HG02885 (cell line): ENCODE measurements around the gene HARS1.
"Not testable (repeated sequence)": the region's sequence is repeated elsewhere in the genome, so short reads cannot be mapped to it uniquely, and the experiment has no call there.

Experiments
- ATAC-seq: cut with Tn5 transposase; IDR thresholded peaks from one replicate; pipeline ENCODE4 v1.9.1; 2021; ENCODE audit warnings: mild to moderate bottlenecking; ENCODE audit not compliant: unreplicated experiment, poor library complexity

Gene HARS1

DNA sequence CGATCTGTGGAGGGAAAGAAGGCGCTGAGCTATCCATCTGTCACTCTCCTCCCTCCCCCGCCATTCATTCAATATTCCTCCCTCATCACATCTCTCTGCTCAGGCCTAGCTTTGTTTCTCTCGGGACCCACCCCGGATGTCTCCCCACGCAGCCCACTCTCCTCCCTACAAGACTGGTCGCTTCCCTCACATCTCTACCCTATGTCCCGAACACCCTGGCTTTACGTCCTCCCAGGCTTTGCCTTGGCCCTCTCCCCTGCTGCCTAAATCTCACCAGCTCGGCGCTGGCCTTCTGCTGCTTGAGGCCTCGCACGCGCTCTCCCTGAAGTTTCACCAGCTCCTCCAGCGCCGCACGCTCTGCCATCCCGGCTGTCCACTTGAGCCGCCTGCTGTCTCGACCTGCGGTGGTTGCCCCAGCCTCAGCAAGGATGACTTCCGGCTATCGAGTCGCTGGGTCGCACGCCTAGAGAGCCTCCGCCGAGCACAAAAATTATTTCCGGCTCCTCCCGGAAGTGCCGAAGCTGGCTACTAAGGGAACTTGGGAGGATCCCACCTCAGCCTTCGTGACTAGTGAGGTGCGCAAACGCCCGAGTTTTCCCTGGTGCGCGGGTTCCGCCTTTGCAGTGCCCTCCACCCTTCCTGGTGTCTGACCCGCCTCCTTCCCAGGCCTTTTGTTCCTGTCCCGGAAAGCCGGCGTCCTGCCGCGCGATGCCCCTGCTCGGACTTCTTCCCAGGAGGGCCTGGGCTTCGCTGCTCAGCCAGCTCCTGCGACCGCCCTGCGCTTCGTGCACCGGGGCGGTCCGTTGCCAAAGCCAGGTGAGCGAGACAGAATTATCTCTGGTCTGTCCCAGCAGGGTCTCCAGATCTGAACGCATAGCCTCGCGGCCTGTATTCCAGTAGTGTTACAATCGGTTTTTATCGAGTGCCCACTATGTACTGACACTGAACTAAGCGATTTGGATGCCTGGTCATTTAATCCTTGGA lies at the start of gene HARS1, which contains the start of gene HARS2:
TSS of gene HARS1 (minus strand) at position 430 of the 984 bp plus-strand sequence. CDS start at position 364, 66 bp downstream.
TSS of gene HARS2 (plus strand) at position 515 of the 984 bp plus-strand sequence. CDS start at position 709, 194 bp downstream.
- peak; percentile 96 for ATAC-seq

- ATAC-seq = no peak
Observed at GRCh38 chr5:140737486-140737885, 46.3 kb upstream of the HARS1 start.

DNA sequence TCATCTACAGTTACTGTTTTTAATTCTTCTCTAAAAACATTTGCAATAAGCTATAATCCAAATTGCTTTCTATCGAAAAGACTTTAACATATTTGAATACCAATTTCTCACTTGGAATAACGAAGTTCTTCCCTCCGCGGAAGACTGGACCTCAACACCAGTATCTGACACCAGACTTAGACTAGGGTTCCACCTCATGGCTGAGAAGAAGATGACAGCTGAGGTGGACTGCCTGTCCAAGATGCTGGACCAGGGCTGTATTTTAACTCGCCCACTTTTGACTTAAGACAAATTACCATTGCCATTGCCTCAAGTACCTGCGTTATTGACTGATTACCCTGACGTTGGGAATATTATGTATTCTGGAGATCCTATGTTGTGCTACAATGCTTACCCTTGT lies 43.2 kb upstream of the HARS1 start:
- ATAC-seq = no peak

GRCh38 chr5:140733098-140733497 lies 41.9 kb upstream of the HARS1 start:
- no peak for ATAC-seq

DNA sequence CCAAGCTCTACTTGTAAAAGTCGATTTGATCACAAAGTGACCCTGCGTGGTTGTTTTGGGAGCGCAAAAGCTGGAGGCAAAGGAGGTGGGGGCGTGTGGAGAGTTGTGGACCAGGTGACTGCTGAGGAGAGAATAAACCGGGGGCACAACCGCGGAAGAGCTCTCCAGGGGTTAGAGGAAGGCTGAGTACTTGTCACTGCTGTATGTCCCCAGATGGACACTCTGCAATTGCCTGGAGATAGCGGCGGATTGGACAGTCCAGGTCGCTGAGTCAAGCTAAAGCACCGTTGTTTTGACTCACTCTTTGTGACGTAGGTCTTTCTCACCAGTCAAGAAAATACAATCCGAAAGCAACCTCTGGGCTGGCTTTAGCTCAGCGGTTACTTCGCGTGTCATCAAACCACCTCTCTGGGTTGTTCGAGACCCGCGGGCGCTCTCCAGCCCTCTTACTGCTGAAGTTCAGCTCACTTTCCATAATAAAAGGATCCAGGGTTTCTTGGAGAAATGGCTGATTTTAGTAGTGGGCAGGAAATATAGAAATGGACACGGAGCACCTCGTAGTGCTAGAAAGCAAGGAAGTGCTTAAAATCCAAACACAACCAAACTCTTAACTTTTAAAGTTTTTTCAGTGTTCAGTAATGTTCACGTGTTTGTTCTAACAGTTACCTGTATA lies 34.8 kb upstream of the HARS1 start:
- ATAC-seq = peak; percentile 96

DNA sequence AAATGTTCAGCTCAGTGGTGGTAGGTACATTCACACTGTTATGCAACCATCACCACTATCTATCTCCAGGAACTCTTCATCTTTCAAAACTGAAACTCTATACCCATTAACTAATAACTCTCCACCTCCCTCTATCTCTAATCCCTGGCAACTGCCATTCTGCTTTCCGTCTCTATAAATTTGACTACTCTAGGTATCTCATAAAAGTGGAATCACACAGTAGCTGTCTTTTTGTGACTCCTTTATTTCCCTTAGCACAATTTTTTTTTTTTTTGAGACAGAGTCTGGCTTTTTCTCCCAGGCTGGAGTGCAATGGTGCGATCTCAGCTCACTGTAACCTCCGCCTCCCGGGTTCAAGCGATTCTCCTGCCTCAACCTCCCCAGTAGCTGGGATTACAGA lies 30.2 kb upstream of the HARS1 start:
- not testable (repeated sequence) for ATAC-seq

DNA sequence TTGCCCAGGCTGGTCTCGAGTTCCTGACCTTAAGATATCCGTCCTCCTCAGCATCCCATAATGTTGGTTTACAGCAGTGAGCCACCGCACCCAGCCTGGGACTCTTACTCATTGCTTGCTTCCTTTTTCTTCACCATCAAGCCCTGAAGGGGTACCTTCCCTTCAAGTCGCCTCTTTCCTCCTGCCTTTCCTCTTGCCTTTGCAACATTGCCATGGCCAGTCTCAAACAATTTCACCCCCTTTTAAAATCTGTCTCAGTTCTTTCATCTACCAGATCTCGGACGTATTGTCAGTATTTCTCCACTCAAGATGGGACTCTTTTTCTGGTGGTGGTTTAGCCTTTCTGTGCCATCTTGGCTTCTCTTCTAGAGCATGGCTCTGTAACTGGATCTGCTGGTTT lies 29.6 kb upstream of the HARS1 start:
- ATAC-seq = not testable (repeated sequence)

- ATAC-seq = no peak
Observed at GRCh38 chr5:140718266-140718592, 27.1 kb upstream of the HARS1 start.

DNA sequence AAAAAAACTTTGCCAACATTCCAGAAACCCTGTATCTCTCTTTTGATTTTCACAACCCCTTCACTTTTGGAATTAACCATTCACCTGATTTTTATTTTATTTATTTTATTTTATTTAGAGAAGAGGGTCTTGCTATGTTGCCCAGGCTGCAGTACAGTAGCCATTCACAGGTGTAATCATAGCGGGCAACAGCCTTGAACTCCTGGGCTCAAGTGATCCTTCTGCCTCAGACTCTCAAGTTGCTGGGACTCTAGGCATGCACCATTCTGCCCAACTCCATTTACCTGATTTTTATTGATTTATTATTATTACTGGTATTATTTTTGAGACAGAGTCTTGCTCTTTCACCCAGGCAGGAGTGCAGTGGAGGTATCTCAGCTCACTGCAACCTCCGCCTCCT lies 25.1 kb upstream of the HARS1 start:
- not testable (repeated sequence) for ATAC-seq

- ATAC-seq = no peak
Observed at GRCh38 chr5:140713562-140714094, 22.5 kb upstream of the HARS1 start.

- ATAC-seq = no peak
Observed at GRCh38 chr5:140711794-140712193, 20.6 kb upstream of the HARS1 start.

DNA sequence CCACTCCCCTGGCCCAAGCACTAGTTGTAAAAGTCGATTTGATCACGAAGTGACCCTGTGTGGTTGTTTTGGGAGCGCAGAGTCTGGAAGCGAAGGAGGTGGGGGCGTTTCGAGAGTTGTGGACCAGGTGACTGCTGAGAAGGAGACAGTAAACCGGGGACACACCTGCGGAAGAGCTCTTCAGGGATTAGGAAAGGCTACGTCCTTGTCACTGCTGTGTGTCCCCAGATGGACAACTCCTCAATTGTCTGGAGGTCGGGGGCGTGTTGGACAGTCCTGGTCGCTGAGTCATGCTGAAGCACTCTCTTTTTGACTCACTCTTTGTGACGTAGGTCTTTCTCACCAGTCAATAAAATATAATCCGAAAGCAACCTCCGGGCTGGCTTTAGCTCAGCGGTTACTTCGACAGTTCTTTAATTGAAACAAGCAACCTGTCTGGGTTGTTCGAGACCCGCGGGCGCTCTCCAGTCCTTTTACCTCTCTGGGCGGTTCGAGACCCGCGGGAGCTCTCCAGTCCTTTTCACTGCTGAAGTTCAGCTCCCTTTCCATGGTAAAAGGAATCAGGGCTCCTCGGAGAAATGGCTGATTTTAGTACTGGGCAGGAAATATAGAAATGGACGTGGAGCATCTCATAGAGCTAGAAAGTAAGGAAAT lies 19.9 kb upstream of the HARS1 start:
- ATAC-seq = peak; percentile 86

GRCh38 chr5:140708787-140709186 lies 17.6 kb upstream of the HARS1 start:
- not testable (repeated sequence) for ATAC-seq

GRCh38 chr5:140707812-140708211 lies 16.6 kb upstream of the HARS1 start:
- ATAC-seq = no peak

DNA sequence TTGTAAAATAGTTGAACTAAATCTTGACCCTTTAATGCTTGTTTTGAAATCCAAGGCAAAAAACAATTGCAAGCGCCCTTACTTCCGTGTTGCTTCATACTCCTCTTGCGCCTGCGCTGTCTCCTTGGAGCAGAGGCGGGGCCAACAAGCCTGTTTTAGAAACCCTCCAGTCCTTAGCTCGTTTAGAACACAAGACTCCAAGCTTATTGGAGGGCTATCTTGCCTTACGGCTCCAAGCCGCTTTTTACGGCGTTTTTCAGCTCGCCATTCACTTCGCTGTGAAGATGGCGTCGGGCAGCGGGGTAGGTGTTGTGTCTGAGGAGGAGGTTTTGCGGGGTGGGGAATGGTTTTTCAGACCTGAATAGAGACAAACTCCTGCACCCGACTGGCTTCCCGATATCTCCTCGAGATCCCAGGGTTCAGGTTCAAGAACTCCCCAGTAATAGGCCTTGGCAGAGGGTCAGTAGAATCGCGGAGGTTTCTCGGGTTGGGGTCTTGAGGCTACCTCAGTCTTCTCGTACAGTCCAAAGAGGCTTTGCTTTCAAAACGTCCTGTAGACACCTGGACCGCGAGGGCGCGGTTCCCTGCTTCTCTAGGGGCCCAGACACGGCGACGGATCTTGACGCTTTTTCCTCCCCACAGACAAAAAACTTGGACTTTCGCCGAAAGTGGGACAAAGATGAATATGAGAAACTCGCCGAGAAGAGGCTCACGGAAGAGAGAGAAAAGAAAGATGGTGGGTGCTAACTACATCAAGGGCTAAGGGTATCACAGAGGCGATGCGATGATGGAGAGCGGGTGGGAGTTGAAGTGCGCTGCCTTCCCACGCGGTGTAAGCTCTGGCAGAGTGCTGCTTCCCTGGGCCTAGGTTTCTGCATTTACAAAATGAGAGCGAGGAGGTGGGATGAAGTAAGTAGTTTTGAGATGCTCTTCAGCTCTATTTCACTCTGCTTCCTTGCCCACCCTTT lies 9.3 kb upstream of the HARS1 start, which contains the start of gene ZMAT2:
TSS of gene ZMAT2 (plus strand) at position 271 of the 968 bp plus-strand sequence. CDS start at position 285, 14 bp downstream.
- peak; percentile 99 for ATAC-seq

DNA sequence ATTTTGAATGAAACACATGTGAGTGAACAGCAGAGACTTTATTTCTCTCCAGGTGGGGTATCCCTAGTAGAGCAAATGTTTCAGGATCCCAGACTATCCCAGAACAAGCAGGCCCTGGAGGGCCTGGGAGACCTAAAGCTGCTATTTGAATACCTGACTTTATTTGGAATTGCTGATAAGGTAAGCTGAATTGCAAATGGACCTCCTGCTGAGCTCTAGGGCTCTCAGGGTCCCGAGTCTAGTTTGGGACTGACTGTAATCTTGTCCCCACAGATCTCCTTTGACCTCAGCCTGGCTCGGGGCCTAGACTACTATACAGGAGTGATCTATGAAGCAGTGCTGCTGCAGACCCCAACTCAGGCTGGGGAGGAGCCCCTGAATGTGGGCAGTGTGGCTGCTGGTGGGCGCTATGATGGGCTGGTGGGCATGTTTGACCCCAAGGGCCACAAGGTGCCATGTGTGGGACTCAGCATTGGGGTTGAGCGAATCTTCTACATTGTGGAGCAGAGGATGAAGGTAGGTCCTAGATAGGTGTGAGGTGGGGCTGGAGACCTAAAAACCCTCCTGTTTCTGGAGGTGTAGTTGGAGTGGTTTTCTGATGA lies 5.8 kb upstream of the HARS1 start:
- ATAC-seq = no peak

GRCh38 chr5:140694276-140694675 lies 3.1 kb upstream of the HARS1 start:
- no peak for ATAC-seq

- ATAC-seq = peak; percentile 1
Observed at GRCh38 chr5:140690376-140690932, 716 bp downstream of the HARS1 start.

GRCh38 chr5:140678993-140679392 lies 12.2 kb downstream of the HARS1 start:
- no peak for ATAC-seq
